ENCODE data around the gene SSRP1.

Gene SSRP1

GRCh38 chr11:57335343-57336110, at the start of gene SSRP1:
SSRP1 (minus strand) TSS chr11:57335892; CDS start chr11:57335121, 771 bp downstream.
- H3K9ac ChIP-seq (ENCODE audit: low read length in 2 of 2) = peak within 1 kb of the TSS; percentile 81 to 93
- peaks cover 24 to 27% of the 10 kb centered on the region in 2 donors for H3K36me3 ChIP-seq (ENCODE audit: control insufficient read depth in 2 of 2, insufficient read depth in 2 of 2, low read length in 2 of 2)
- H3K9me3 ChIP-seq (ENCODE audit: control insufficient read depth in 2 of 2, low read length in 2 of 2) = no peaks in the 10 kb centered on the region
- peaks cover 0 to 2% of the 10 kb centered on the region in 2 donors for H3K27me3 ChIP-seq (ENCODE audit: control insufficient read depth in 1 of 2, insufficient read depth in 2 of 2, low read length in 2 of 2)
- peaks cover 19% of the 10 kb centered on the region for H3K4me1 ChIP-seq (ENCODE audit: control insufficient read depth, insufficient read depth, low read length)
- peak within 1 kb of the TSS; percentile 74 to 81 for H3K4me3 ChIP-seq (ENCODE audit: low read length in 2 of 2)
- peak within 1 kb of the TSS; percentile 78 for H3K27ac ChIP-seq (ENCODE audit: low read length)

GRCh38 chr11:57380975-57381374, 45.3 kb upstream of the SSRP1 start, which contains the start of gene PRG3:
PRG3 (minus strand) TSS chr11:57381150; CDS start chr11:57380708, 442 bp downstream.
- Histone ChIP-seq H3K27ac (ENCODE audit: low read length) (no peak within 1 kb of the TSS), H3K9me3 (ENCODE audit: control insufficient read depth in 2 of 2, low read length in 2 of 2) (no peaks in the 10 kb centered on the region), H3K9ac (ENCODE audit: low read length in 2 of 2) (no peak within 1 kb of the TSS), H3K27me3 (ENCODE audit: control insufficient read depth in 1 of 2, insufficient read depth in 2 of 2, low read length in 2 of 2) (peaks cover 3 to 5% of the 10 kb centered on the region in 2 donors), H3K36me3 (ENCODE audit: control insufficient read depth in 2 of 2, insufficient read depth in 2 of 2, low read length in 2 of 2) (no peaks in the 10 kb centered on the region), H3K4me1 (ENCODE audit: control insufficient read depth, insufficient read depth, low read length) (no peaks in the 10 kb centered on the region), H3K4me3 (ENCODE audit: low read length in 2 of 2) (no peak within 1 kb of the TSS)

- H3K27ac ChIP-seq (ENCODE audit: low read length) = no peak overlapping the region
- H3K9me3 ChIP-seq (ENCODE audit: control insufficient read depth in 2 of 2, low read length in 2 of 2) = no peaks in the 10 kb centered on the region
- no peaks in the 10 kb centered on the region for H3K4me1 ChIP-seq (ENCODE audit: control insufficient read depth, insufficient read depth, low read length)
- no peak overlapping the region for H3K9ac ChIP-seq (ENCODE audit: low read length in 2 of 2)
- H3K4me3 ChIP-seq (ENCODE audit: low read length in 2 of 2) = no peak overlapping the region
- peaks cover 3 to 5% of the 10 kb centered on the region in 2 donors for H3K27me3 ChIP-seq (ENCODE audit: control insufficient read depth in 1 of 2, insufficient read depth in 2 of 2, low read length in 2 of 2)
- no peaks in the 10 kb centered on the region for H3K36me3 ChIP-seq (ENCODE audit: control insufficient read depth in 2 of 2, insufficient read depth in 2 of 2, low read length in 2 of 2)
These were observed 44.0 kb upstream of the SSRP1 start for GRCh38 chr11:57379732-57380131.

GRCh38 chr11:57378186-57378585, 42.5 kb upstream of the SSRP1 start:
- H3K36me3 ChIP-seq (ENCODE audit: control insufficient read depth in 2 of 2, insufficient read depth in 2 of 2, low read length in 2 of 2) = no peaks in the 10 kb centered on the region
- no peak overlapping the region for H3K9ac ChIP-seq (ENCODE audit: low read length in 2 of 2)
- peaks cover 3 to 5% of the 10 kb centered on the region in 2 donors for H3K27me3 ChIP-seq (ENCODE audit: control insufficient read depth in 1 of 2, insufficient read depth in 2 of 2, low read length in 2 of 2)
- no peaks in the 10 kb centered on the region for H3K4me1 ChIP-seq (ENCODE audit: control insufficient read depth, insufficient read depth, low read length)
- no peak overlapping the region for H3K27ac ChIP-seq (ENCODE audit: low read length)
- no peak overlapping the region for H3K4me3 ChIP-seq (ENCODE audit: low read length in 2 of 2)
- H3K9me3 ChIP-seq (ENCODE audit: control insufficient read depth in 2 of 2, low read length in 2 of 2) = no peaks in the 10 kb centered on the region

GRCh38 chr11:57377107-57377506, 41.4 kb upstream of the SSRP1 start:
- Histone ChIP-seq H3K27ac (ENCODE audit: low read length) (no peak overlapping the region), H3K4me3 (ENCODE audit: low read length in 2 of 2) (no peak overlapping the region), H3K4me1 (ENCODE audit: control insufficient read depth, insufficient read depth, low read length) (no peaks in the 10 kb centered on the region), H3K36me3 (ENCODE audit: control insufficient read depth in 2 of 2, insufficient read depth in 2 of 2, low read length in 2 of 2) (no peaks in the 10 kb centered on the region), H3K9ac (ENCODE audit: low read length in 2 of 2) (no peak overlapping the region), H3K9me3 (ENCODE audit: control insufficient read depth in 2 of 2, low read length in 2 of 2) (no peaks in the 10 kb centered on the region), H3K27me3 (ENCODE audit: control insufficient read depth in 1 of 2, insufficient read depth in 2 of 2, low read length in 2 of 2) (peaks cover 3 to 5% of the 10 kb centered on the region in 2 donors)

GRCh38 chr11:57376095-57377090, 40.7 kb upstream of the SSRP1 start:
- no peaks in the 10 kb centered on the region for H3K4me1 ChIP-seq (ENCODE audit: control insufficient read depth, insufficient read depth, low read length)
- H3K4me3 ChIP-seq (ENCODE audit: low read length in 2 of 2) = no peak overlapping the region
- H3K27ac ChIP-seq (ENCODE audit: low read length) = no peak overlapping the region
- H3K36me3 ChIP-seq (ENCODE audit: control insufficient read depth in 2 of 2, insufficient read depth in 2 of 2, low read length in 2 of 2) = no peaks in the 10 kb centered on the region
- no peak overlapping the region for H3K9ac ChIP-seq (ENCODE audit: low read length in 2 of 2)
- H3K27me3 ChIP-seq (ENCODE audit: control insufficient read depth in 1 of 2, insufficient read depth in 2 of 2, low read length in 2 of 2) = peaks cover 3 to 5% of the 10 kb centered on the region in 2 donors
- no peaks in the 10 kb centered on the region for H3K9me3 ChIP-seq (ENCODE audit: control insufficient read depth in 2 of 2, low read length in 2 of 2)

GRCh38 chr11:57375490-57375889, 39.8 kb upstream of the SSRP1 start:
- H3K27ac ChIP-seq (ENCODE audit: low read length) = no peak overlapping the region
- H3K4me1 ChIP-seq (ENCODE audit: control insufficient read depth, insufficient read depth, low read length) = no peaks in the 10 kb centered on the region
- peaks cover under 1 to 5% of the 10 kb centered on the region in 2 donors for H3K27me3 ChIP-seq (ENCODE audit: control insufficient read depth in 1 of 2, insufficient read depth in 2 of 2, low read length in 2 of 2)
- H3K4me3 ChIP-seq (ENCODE audit: low read length in 2 of 2) = no peak overlapping the region
- H3K36me3 ChIP-seq (ENCODE audit: control insufficient read depth in 2 of 2, insufficient read depth in 2 of 2, low read length in 2 of 2) = no peaks in the 10 kb centered on the region
- no peaks in the 10 kb centered on the region for H3K9me3 ChIP-seq (ENCODE audit: control insufficient read depth in 2 of 2, low read length in 2 of 2)
- no peak overlapping the region for H3K9ac ChIP-seq (ENCODE audit: low read length in 2 of 2)

- Histone ChIP-seq H3K27ac (ENCODE audit: low read length) (no peak overlapping the region), H3K4me1 (ENCODE audit: control insufficient read depth, insufficient read depth, low read length) (no peaks in the 10 kb centered on the region), H3K9ac (ENCODE audit: low read length in 2 of 2) (no peak overlapping the region)
These were observed 39.3 kb upstream of the SSRP1 start for GRCh38 chr11:57374966-57375365.

GRCh38 chr11:57373146-57373545, 37.5 kb upstream of the SSRP1 start:
- Histone ChIP-seq H3K36me3 (ENCODE audit: control insufficient read depth in 2 of 2, insufficient read depth in 2 of 2, low read length in 2 of 2) (no peaks in the 10 kb centered on the region), H3K9me3 (ENCODE audit: control insufficient read depth in 2 of 2, low read length in 2 of 2) (no peaks in the 10 kb centered on the region), H3K9ac (ENCODE audit: low read length in 2 of 2) (no peak overlapping the region), H3K27ac (ENCODE audit: low read length) (no peak overlapping the region), H3K27me3 (ENCODE audit: control insufficient read depth in 1 of 2, insufficient read depth in 2 of 2, low read length in 2 of 2) (peaks cover 0 to 2% of the 10 kb centered on the region in 2 donors), H3K4me3 (ENCODE audit: low read length in 2 of 2) (no peak overlapping the region), H3K4me1 (ENCODE audit: control insufficient read depth, insufficient read depth, low read length) (no peaks in the 10 kb centered on the region)

More at GRCh38 chr11:57374966-57375365, 39.3 kb upstream of the SSRP1 start:
- Histone ChIP-seq H3K9me3 (ENCODE audit: control insufficient read depth in 2 of 2, low read length in 2 of 2) (no peaks in the 10 kb centered on the region), H3K36me3 (ENCODE audit: control insufficient read depth in 2 of 2, insufficient read depth in 2 of 2, low read length in 2 of 2) (no peaks in the 10 kb centered on the region), H3K4me3 (ENCODE audit: low read length in 2 of 2) (no peak overlapping the region), H3K27me3 (ENCODE audit: control insufficient read depth in 1 of 2, insufficient read depth in 2 of 2, low read length in 2 of 2) (peaks cover 0 to 5% of the 10 kb centered on the region in 2 donors)

- H3K27me3 ChIP-seq (ENCODE audit: control insufficient read depth in 1 of 2, insufficient read depth in 2 of 2, low read length in 2 of 2) = peaks cover 0 to 2% of the 10 kb centered on the region in 2 donors
- no peaks in the 10 kb centered on the region for H3K36me3 ChIP-seq (ENCODE audit: control insufficient read depth in 2 of 2, insufficient read depth in 2 of 2, low read length in 2 of 2)
- no peaks in the 10 kb centered on the region for H3K4me1 ChIP-seq (ENCODE audit: control insufficient read depth, insufficient read depth, low read length)
- no peak overlapping the region for H3K9ac ChIP-seq (ENCODE audit: low read length in 2 of 2)
- H3K27ac ChIP-seq (ENCODE audit: low read length) = no peak overlapping the region
- H3K9me3 ChIP-seq (ENCODE audit: control insufficient read depth in 2 of 2, low read length in 2 of 2) = no peaks in the 10 kb centered on the region
- H3K4me3 ChIP-seq (ENCODE audit: low read length in 2 of 2) = no peak overlapping the region
These were observed 35.2 kb upstream of the SSRP1 start for GRCh38 chr11:57370941-57371340.

All from stomach smooth muscle (tissue), 2 donors.